GM23338 (cell line): ENCODE measurements around the gene SUPT5H. TPM values are rescaled to one million over a fixed set of nuclear protein-coding genes. Genes with fewer than 3 reads are reported as not detected.

Experiments used
- ATAC-seq: fragments of 200-7000 bp; cut with Tn5 transposase; 3 replicates; pipeline ENCODE4 v1.9.1; 2020
- DNase-seq: peaks from one replicate; pipeline ENCODE4 v3.0.0-alpha.2; 2015; ENCODE audit warnings: low spot score
- H2AFZ ChIP-seq: fragments of 200-600 bp; sonication (generic); 2 replicates; pipeline ENCODE4 v1.8.0; 2016; ENCODE audit warnings: antibody characterized with exemption, mild to moderate bottlenecking, moderate library complexity
- H3F3A ChIP-seq: fragments of 200-600 bp; sonication (generic); replicated peaks from 2 replicates; pipeline ENCODE4 v1.8.0; 2017; ENCODE audit warnings: antibody characterized with exemption, mixed run types, low read depth
- H3K27ac ChIP-seq: fragments of 200-600 bp; sonication (generic); 2 replicates; pipeline ENCODE4 v1.6.1; 2016; ENCODE audit warnings: low read depth
- H3K27me3 ChIP-seq: fragments of 200-600 bp; sonication (generic); 2 replicates; pipeline ENCODE4 v1.8.0; 2016; ENCODE audit warnings: mild to moderate bottlenecking, mixed run types, moderate library complexity; ENCODE audit not compliant: insufficient read depth
- H3K36me3 ChIP-seq: fragments of 200-600 bp; sonication (generic); 2 replicates; pipeline ENCODE4 v1.8.0; 2016; ENCODE audit warnings: mild to moderate bottlenecking; ENCODE audit not compliant: insufficient read depth
- H3K4me1 ChIP-seq: fragments of 200-600 bp; sonication (generic); 2 replicates; pipeline ENCODE4 v1.8.0; 2016; ENCODE audit warnings: mild to moderate bottlenecking, moderate library complexity; ENCODE audit not compliant: insufficient read depth
- H3K4me2 ChIP-seq: fragments of 200-600 bp; sonication (generic); 2 replicates; pipeline ENCODE4 v1.7.1; 2017; ENCODE audit warnings: mixed run types
- H3K4me3 ChIP-seq: fragments of 200-600 bp; sonication (generic); 2 replicates; pipeline ENCODE4 v1.6.1; 2016; ENCODE audit warnings: mixed run types
- H3K79me2 ChIP-seq: fragments of 200-600 bp; sonication (generic); replicated peaks from 2 replicates; pipeline ENCODE4 v1.8.0; 2017; ENCODE audit warnings: mild to moderate bottlenecking; ENCODE audit not compliant: insufficient read depth
- H3K9me2 ChIP-seq: fragments of 200-600 bp; sonication (generic); 2 replicates; pipeline ENCODE4 v1.8.0; 2017; ENCODE audit not compliant: insufficient read depth
- H4K20me1 ChIP-seq: fragments of 200-600 bp; sonication (generic); replicated peaks from 2 replicates; pipeline ENCODE4 v1.8.0; 2017; ENCODE audit warnings: mild to moderate bottlenecking; ENCODE audit not compliant: insufficient read depth
- H3K27ac Mint-ChIP-seq: 2 replicates; pipeline ENCODE4 v1.8.0; 2020; ENCODE audit warnings: inconsistent platforms, mild to moderate bottlenecking, moderate library complexity, mixed read lengths
- H3K27me3 Mint-ChIP-seq: 3 replicates; pipeline ENCODE4 v1.8.0; 2022; ENCODE audit warnings: low read depth, mild to moderate bottlenecking, moderate library complexity, mixed read lengths, inconsistent platforms; ENCODE audit not compliant: insufficient read depth, poor library complexity
- H3K36me3 Mint-ChIP-seq: 3 replicates; pipeline ENCODE4 v1.8.0; 2021; ENCODE audit warnings: low read depth, mild to moderate bottlenecking, inconsistent platforms, moderate library complexity, mixed read lengths
- H3K4me1 Mint-ChIP-seq: 3 replicates; pipeline ENCODE4 v1.8.0; 2020; ENCODE audit warnings: mild to moderate bottlenecking, inconsistent platforms, mixed read lengths
- H3K4me3 Mint-ChIP-seq: 3 replicates; pipeline ENCODE4 v1.8.0; 2021; ENCODE audit warnings: moderate library complexity, mild to moderate bottlenecking, inconsistent platforms, mixed read lengths
- H3K9me3 Mint-ChIP-seq: 3 replicates; pipeline ENCODE4 v1.8.0; 2020; ENCODE audit warnings: moderate library complexity, mild to moderate bottlenecking, inconsistent platforms, mixed read lengths
- CREB1 ChIP-seq: fragments of 250-450 bp; sonication (Bioruptor Pico); IDR thresholded peaks from 2 replicates; pipeline ENCODE4 v1.5.0; 2020; ENCODE audit warnings: low read depth, mild to moderate bottlenecking, moderate library complexity
- ETS1 ChIP-seq: IDR thresholded peaks from 2 replicates; pipeline ENCODE4 v1.6.1; 2016; ENCODE audit warnings: antibody characterized with exemption
- EZH2phosphoT487 ChIP-seq: fragments of 200-600 bp; sonication (generic); IDR thresholded peaks from one replicate; pipeline ENCODE4 v1.8.1; 2018; ENCODE audit warnings: antibody characterized with exemption; ENCODE audit not compliant: unreplicated experiment
- JUNB ChIP-seq: IDR thresholded peaks from one replicate; pipeline ENCODE4 v1.6.1; 2016; ENCODE audit warnings: antibody characterized with exemption; ENCODE audit not compliant: unreplicated experiment
- NANOG ChIP-seq: IDR thresholded peaks from 2 replicates; pipeline ENCODE4 v1.6.1; 2016; ENCODE audit warnings: antibody characterized with exemption, borderline replicate concordance
- REST ChIP-seq: IDR thresholded peaks from one replicate; pipeline ENCODE4 v1.6.1; 2018; ENCODE audit warnings: antibody characterized with exemption; ENCODE audit not compliant: unreplicated experiment
- ZNF114 ChIP-seq: fragments of 250-450 bp; sonication (Bioruptor Pico); IDR thresholded peaks from 2 replicates; pipeline ENCODE4 v1.5.0; 2020; ENCODE audit warnings: mild to moderate bottlenecking, moderate library complexity
- ZNF462 ChIP-seq: fragments of 250-450 bp; sonication (Bioruptor Pico); IDR thresholded peaks from 2 replicates; pipeline ENCODE4 v1.5.0; 2020; ENCODE audit warnings: mild to moderate bottlenecking, moderate library complexity
- polyA plus RNA-seq: library from polyadenylated mRNA; unstranded; fragments of >200 nt; fragmentation: Nextera tagmentation; extraction: Ambion mirVana; gene quantifications from 2 replicates; pipeline ENCODE4 v1.2.1, GENCODE V29; 2016
- total RNA-seq: library from RNA; depleted of rRNA; stranded (reverse); fragments of >200 nt; shearing (Covaris generic); gene quantifications from 2 replicates; pipeline ENCODE4 v1.2.3, GENCODE V29; 2014

The SUPT5H gene
- total and polyA plus RNA-seq, 2 experiments from 2014 or later = 108 to 150 TPM

GRCh38 chr19:39465956-39466747 is 20.8 kb downstream of the SUPT5H start (continued):
- no peak for TF ChIP-seq ZNF462 (CRISPR knock-in tag)
- TF ChIP-seq REST = no peak

- no peaks in the 10 kb centered on the region; the same call in 2 of the 3 replicates for H3K4me1 Mint-ChIP-seq
- Histone ChIP-seq H2AFZ (no peak overlapping the region), H3K27ac (no peak overlapping the region), H3K36me3 (peaks cover 38% of the 10 kb centered on the region), H3K9me2 (no peaks in the 10 kb centered on the region), H3K4me2 (no peak overlapping the region), H3K79me2 (no peaks in the 10 kb centered on the region), H3K4me1 (no peaks in the 10 kb centered on the region), H3K27me3 (no peaks in the 10 kb centered on the region), H3F3A (0 out of 2 replicates have a peak, but pooled peaks cover 10% of the 10 kb centered on the region), H4K20me1 (peaks cover 18% of the 10 kb centered on the region; the same call in 1 of the 2 replicates), H3K4me3 (no peak overlapping the region)
- no peak overlapping the region for H3K27ac Mint-ChIP-seq
- H3K27me3 Mint-ChIP-seq = peaks cover 4% of the 10 kb centered on the region
- TF ChIP-seq JUNB = no peak
- no peak for TF ChIP-seq ETS1
- TF ChIP-seq EZH2phosphoT487 = no peak
- no peak for TF ChIP-seq ZNF114 (CRISPR knock-in tag)
- TF ChIP-seq NANOG = no peak
- TF ChIP-seq REST = no peak
- TF ChIP-seq CREB1 (CRISPR knock-in tag) = no peak
- DNase-seq (no peak), ATAC-seq (no peak)
- no peak overlapping the region for H3K4me3 Mint-ChIP-seq
- H3K9me3 Mint-ChIP-seq = no peaks in the 10 kb centered on the region; the same call in 2 of the 3 replicates
- peaks cover 73% of the 10 kb centered on the region for H3K36me3 Mint-ChIP-seq
Measured at GRCh38 chr19:39467941-39468340, 22.6 kb downstream of the SUPT5H start.
